Measurements from ENCODE around the gene KIAA1958. TPM values are rescaled to one million over a fixed set of nuclear protein-coding genes. Genes with fewer than 3 reads are reported as not detected.

Gene KIAA1958
- total RNA-seq, 1 donor from 2014 or later, result 2.0 TPM

- no peak for TF ChIP-seq CTCF (IDR thresholded peaks at IDR 0.05)
- H3K4me1 ChIP-seq, result no peaks in the 10 kb centered on the region
- no peak overlapping the region for H3K27ac ChIP-seq
- no peak overlapping the region for H3K4me3 ChIP-seq
- H3K36me3 ChIP-seq, result no peaks in the 10 kb centered on the region
- no peak for DNase-seq (ENCODE audit: low spot score in 2 of 2)
- no peaks in the 10 kb centered on the region for H3K9me3 ChIP-seq
- H3K27me3 ChIP-seq, result no peaks in the 10 kb centered on the region
- intact Hi-C loops (cut with DNase I), result no loop called here
Measured at GRCh38 chr9:112599732-112600131, 113.1 kb downstream of the KIAA1958 start.

GRCh38 chr9:112601636-112602035 lies 115.0 kb downstream of the KIAA1958 start:
- no peak for DNase-seq (ENCODE audit: low spot score in 2 of 2)
- no peaks in the 10 kb centered on the region for H3K9me3 ChIP-seq
- H3K4me1 ChIP-seq, result no peaks in the 10 kb centered on the region
- H3K36me3 ChIP-seq, result no peaks in the 10 kb centered on the region
- intact Hi-C loops (cut with DNase I), result no loop called here
- H3K27me3 ChIP-seq, result no peaks in the 10 kb centered on the region
- H3K4me3 ChIP-seq, result no peak overlapping the region
- TF ChIP-seq CTCF (IDR thresholded peaks at IDR 0.05), result no peak
- H3K27ac ChIP-seq, result no peak overlapping the region

GRCh38 chr9:112604790-112605189 lies 118.2 kb downstream of the KIAA1958 start:
- Histone ChIP-seq H3K27me3 (no peaks in the 10 kb centered on the region), H3K4me3 (no peak overlapping the region), H3K36me3 (no peaks in the 10 kb centered on the region), H3K27ac (no peak overlapping the region), H3K4me1 (no peaks in the 10 kb centered on the region), H3K9me3 (no peaks in the 10 kb centered on the region)
- intact Hi-C loops (cut with DNase I), result no loop called here
- no peak for DNase-seq (ENCODE audit: low spot score in 2 of 2)
- no peak for TF ChIP-seq CTCF (IDR thresholded peaks at IDR 0.05)

GRCh38 chr9:112605518-112605917 lies 118.9 kb downstream of the KIAA1958 start:
- H3K9me3 ChIP-seq, result no peaks in the 10 kb centered on the region

GRCh38 chr9:112605963-112606699 lies 119.5 kb downstream of the KIAA1958 start:
- H3K27ac ChIP-seq, result no peak overlapping the region
- no peak for TF ChIP-seq CTCF (IDR thresholded peaks at IDR 0.05)
- H3K36me3 ChIP-seq, result no peaks in the 10 kb centered on the region
- intact Hi-C loops (cut with DNase I), result no loop called here
- H3K4me1 ChIP-seq, result no peaks in the 10 kb centered on the region
- DNase-seq (ENCODE audit: low spot score in 2 of 2), result no peak
- H3K9me3 ChIP-seq, result no peaks in the 10 kb centered on the region
- H3K27me3 ChIP-seq, result no peaks in the 10 kb centered on the region
- no peak overlapping the region for H3K4me3 ChIP-seq

More at GRCh38 chr9:112605518-112605917, 118.9 kb downstream of the KIAA1958 start:
- no peak overlapping the region for H3K4me3 ChIP-seq
- no peak overlapping the region for H3K27ac ChIP-seq
- no peak for DNase-seq (ENCODE audit: low spot score in 2 of 2)
- H3K27me3 ChIP-seq, result no peaks in the 10 kb centered on the region
- no peak for TF ChIP-seq CTCF (IDR thresholded peaks at IDR 0.05)
- no peaks in the 10 kb centered on the region for H3K4me1 ChIP-seq
- intact Hi-C loops (cut with DNase I), result no loop called here
- H3K36me3 ChIP-seq, result no peaks in the 10 kb centered on the region

Data from ascending aorta (tissue), 2 donors.